HG03045 (cell line): ENCODE data around the gene HIF3A.

Experiments
- ATAC-seq: cut with Tn5 transposase; IDR thresholded peaks from one replicate; pipeline ENCODE4 v1.9.1; 2021; ENCODE audit warnings: mild to moderate bottlenecking, moderate library complexity; ENCODE audit not compliant: unreplicated experiment

The HIF3A gene

DNA sequence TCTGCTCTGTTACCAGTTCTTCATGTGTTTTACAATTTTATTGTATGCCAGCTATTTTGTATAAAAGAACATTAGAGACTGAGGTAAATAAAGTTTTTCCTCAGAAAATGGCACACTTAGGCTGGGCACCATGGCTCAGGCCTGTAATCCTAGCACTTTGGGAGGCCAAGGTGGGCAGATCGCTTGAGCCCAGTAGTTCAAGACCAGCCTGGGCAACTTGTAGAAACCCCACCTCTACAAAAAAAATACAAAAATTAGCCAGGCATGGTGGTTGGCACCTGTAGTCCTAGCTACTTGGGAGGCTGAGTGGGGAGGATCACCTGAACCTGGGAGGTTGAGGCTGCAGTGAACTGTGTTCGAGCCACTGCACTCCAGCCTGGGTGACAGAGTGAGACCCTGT lies 84.5 kb downstream of the HIF3A start:
- ATAC-seq, result no peak

DNA sequence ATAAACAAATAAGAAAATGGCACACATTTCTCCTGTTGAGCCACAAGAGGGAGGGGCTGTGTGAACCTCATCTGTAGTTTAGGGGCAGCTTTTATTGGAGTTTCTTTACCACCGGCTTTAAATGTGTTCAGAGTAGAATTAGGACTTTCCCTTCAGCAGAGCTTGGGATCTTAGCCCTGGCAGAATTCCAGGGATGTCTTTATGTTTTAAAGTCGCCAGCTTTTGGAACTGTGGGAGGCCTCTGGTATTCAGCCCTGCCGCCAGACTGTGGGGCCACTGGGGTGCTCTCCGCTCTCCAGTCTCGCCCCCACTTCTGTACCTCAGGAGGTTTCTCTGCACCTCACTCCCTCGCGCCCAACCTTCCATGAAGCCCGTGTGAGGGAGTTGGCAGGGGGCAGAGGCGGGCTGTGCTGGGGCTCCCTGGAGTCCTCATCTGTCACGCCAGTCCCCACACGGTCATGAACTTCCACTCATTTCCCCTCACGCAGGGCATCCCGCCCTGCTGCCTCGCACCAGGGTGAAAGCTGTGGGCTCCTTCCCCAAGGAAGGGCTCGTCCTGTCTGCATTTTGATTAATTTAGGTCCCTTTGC lies 85.0 kb downstream of the HIF3A start:
- ATAC-seq, result no peak

DNA sequence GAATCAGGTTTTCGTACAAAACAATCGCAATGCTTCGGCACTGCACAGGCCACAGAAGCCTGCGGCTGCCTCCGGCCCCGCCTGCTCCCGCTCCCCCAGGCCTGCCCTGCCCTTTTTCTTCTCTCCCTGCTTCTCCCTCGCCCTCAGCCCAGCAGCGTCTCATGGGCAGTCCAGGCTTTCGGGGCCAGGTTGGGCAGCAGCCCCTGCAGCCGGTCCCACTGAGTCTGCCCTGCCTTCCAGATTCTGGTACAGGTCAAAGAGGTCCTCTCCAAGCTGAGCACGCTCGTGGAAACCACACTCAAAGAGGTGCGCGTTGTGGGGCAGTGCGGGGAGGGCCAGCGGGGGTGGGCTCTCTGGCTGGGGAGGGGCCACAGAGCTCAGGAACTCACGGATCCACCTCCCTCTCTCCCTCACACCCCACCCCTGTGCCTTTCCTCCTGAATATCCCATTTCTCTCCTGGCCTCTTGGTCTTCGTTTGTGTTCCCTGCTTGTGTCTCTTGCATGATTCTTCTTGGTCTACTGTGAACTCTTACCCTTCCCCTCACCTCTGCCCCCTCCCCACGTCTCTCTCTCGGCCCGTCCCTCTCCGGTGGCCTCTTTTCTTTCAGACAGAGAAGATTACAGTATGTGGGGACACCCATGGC lies 86.5 kb downstream of the HIF3A start:
- no peak for ATAC-seq

DNA sequence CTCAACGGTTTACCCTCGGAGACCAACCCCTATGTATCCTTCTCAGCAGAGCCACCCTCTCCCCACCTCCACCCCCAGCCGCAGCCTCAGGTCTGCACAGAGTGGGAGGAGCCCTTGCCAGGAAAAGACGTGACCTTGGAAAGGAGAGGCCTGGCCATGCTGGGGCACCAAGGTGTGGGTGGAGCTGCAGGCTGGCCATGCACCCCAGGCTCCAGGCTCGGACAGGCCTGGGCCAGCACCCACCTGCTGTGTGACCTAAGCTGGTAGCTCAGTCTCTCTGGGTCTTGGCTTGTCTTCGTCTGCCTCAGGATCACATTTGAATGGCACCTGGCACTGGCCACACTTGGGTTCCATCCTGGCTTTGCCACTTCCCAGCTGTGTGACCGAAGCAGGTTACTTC lies 87.0 kb downstream of the HIF3A start:
- no peak for ATAC-seq

DNA sequence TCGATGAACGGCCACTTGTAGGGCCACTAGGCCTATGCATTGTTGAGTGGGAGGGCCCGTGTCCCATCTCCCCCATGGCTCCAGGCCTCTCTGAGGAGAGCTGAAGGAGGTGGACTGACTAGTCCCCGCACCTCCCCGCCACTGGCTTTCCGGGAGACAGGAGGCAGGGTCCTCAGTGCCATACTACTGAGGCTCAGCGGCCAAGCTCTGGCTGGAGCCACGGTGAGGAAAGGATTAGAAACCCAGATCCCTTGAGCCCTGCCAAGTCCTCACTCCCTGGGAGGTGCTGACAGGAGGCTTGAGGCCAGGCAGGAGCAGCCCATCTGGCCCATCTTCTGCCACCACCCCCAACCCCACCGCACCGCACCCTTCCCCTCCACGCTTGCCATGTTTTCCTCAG lies 87.6 kb downstream of the HIF3A start:
- no peak for ATAC-seq

DNA sequence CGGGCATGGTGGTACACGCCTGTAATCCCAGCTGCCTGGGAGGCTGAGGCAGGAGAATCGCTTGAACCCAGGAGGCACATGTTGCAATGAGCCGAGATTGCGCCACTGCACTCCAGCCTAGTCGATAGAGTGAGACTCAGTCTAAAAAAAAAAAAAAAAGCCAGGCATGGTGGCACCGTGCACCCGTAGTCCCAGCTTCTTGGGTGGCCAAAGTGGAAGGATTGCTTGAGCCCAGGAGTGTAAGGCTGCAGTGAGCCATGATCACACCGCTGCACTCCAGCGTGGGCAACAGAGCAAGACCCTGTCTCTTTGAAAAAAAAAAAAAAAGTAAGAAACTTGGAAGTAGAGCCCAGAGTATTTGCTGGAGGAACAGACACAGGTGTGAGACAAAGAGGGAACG lies 88.8 kb downstream of the HIF3A start:
- no peak for ATAC-seq

DNA sequence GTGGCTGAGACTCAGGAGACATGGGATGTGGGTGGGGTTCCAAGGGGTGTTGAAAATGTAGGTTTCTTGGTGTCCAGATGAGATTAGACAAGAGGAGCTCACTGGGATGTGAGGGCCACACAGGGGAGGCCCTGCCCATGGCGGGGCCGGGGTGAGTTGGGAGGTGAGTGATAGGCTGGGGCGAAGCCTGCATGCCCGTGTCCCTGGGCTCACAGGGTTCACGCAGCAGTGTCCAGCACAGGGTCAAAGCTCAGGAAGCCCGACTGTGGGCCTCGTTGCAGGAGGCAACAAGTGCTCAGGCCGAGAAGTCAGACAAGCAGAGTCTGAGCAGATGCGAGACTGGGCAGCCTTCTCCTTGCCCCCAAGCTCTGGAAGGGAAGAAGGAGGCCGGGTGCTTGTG lies 89.3 kb downstream of the HIF3A start:
- no peak for ATAC-seq

DNA sequence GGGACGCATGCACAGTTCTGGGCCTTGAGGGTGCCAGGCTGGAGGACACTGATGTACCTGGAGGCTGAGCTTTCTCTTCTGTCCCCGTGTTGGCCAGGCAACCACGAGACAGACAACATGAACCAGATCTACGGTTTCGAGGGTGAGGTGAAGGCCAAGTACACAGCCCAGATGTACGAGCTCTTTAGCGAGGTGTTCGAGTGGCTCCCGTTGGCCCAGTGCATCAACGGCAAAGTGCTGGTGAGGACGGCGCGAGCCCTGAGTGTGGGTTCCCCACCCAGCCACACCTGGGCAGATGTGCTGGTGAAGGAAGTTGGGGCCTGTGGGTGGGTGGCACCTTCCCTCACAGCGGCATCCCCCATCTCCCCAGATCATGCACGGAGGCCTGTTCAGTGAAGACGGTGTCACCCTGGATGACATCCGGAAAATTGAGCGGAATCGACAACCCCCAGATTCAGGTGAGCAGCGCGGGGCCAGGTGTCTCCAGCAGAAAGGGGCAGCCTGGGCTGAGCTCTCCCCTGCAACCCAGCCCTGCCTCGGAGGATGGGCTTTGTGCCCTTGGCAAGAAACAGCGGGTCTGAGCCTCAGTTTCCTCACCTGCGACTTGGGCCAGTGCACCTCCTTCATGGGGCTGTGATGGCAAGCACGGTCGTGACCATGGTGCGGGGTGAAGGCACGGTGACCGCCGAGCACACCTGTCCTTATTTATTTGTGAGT lies 90.3 kb downstream of the HIF3A start:
- ATAC-seq, result no peak

DNA sequence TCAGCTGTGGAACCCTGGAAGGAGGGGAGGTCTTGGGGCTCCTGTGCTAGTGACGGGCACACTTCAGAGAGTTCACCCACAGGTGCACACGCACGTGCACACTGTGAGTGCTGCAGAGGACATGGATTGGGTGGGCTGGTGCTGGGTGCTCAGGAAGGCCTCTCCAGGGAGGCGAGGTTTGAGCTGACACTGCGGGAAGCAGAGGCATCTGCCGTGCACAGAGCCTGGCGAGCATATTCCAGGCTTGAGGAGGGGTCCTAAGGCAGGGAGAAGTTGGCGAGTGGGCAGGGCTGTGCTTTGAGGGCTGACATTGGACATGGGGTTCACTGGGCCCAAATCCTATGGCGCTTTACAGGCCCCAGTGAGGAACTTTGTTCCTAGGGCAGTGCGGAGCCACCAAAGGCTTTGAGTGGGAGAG lies 90.9 kb downstream of the HIF3A start:
- ATAC-seq, result no peak

DNA sequence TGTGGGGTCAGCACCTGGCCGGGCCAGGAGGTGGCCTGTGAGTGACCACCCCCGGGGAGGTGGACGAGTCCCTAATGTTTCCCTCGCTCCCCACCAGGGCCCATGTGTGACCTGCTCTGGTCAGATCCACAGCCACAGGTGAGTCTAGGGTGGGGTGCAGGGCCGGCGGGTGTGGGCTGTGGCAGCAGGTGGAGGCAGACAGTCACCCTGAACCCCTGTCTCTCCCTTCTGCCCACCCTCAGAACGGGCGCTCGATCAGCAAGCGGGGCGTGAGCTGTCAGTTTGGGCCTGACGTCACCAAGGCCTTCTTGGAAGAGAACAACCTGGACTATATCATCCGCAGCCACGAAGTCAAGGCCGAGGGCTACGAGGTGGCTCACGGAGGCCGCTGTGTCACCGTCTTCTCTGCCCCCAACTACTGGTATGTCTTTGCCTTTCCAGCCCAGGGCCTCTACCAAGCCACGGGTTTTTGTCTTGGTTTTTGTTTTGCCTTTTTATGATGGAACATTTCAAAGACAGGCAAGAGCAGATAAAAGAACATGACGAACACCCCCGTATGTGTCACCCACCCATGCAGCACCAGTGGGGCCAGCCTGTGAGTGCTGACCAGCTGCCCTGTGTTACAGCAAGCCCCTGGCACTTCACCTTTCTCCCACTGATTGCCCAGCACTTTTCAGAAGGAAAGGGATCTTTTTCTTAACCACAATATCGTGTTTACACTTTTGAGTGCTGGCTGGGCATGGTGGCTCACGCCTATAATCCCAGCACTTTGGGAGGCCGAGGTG lies 91.7 kb downstream of the HIF3A start:
- ATAC-seq, result no peak

DNA sequence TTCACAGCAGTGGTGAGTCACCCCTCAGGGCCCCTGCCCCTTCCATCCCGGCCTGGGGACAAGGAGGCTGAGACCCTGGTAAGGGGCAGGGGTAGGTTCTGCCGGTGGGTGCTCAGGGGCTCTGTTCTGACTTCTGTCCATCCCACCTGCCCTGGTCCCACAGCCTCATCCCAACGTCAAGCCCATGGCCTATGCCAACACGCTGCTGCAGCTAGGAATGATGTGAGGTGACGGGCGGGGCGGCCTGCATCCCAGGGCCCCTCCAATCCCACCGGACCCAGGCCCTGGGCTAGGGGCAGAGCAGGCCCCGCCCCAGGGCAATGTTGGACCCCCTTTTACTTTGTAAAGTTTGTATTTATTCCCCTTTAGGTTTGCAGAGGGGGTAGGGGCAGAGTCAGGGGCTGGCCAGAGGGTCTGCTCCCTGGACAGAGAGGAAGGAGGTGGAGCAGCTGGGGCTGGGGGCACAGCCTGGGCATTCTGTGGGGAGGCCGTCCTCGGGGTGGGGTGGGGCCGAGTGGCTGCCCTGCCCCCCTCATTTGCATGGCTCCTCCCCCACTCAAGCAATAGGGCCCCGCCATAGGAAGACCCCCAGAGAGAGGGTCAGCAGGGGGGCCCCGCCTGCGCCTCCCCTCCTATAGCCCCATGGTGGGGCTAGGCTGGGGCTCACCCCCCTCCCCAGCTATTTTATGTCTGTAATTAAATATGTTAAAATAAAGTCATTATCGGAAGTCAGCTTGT lies 93.4 kb downstream of the HIF3A start:
- no peak for ATAC-seq

DNA sequence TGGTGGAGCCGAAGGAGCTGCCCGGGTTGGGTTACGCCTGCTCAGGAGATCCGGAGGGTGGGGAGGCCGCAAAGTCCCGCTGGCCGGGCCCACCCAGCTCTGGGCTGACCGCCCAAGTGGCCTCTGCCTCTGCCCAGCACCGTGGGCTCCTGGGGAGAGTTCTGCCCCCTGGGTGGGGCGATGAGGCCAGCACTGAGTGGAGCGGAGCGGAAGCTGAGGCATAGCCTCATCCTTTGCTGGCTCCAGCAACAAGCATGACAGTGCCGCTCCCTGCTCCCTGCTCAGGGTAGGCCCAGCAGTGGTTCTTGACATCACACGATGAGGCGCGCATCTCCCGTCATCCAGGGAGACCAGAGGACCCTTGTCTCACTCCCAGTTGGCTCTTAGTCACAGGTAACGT lies 94.0 kb downstream of the HIF3A start:
- no peak for ATAC-seq

DNA sequence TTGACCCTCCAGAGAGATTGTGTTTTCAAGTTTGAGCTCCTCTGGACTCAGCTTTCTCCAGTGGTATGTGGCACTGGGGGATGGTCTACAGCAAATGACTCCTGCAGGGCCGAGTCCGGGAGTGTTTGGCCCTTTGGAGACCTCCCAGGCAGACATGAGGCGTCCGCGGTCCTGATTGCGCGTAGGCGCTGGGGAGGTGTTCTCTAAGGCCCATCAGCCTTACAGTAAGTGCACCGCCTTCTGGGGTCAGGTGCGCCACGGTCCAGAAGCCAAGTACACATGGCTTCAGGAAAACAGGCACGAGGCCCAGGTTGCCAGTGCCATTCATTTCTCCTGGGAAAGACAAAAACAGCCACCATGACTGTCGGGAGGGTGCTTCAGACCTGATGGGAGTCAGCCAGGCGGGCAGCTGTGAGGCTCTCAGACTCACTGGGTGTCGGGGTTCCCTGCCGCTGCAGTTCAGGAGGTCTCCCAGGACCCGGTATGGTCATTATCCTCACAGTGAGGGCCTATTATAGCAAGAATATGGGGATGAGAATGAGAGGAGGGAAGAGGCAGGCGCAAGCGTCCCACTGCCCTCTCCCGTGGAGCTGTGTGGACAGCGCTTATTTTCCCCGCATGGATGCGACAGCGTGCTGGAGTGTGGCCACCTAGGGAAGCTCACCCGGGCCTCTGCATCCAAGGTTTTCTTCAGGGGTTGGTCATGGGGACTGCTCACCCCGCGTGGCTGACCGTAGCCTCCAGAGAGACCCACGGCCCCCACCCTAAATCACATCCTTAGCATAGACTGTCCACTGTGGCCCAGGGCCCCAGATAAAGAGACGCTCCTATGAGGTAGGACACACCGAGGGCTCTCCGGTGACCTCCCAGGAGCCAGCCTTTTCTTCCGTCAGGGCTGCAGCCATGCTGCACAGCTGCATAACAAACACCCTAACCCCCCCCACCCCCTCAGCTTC lies 94.7 kb downstream of the HIF3A start:
- no peak for ATAC-seq

DNA sequence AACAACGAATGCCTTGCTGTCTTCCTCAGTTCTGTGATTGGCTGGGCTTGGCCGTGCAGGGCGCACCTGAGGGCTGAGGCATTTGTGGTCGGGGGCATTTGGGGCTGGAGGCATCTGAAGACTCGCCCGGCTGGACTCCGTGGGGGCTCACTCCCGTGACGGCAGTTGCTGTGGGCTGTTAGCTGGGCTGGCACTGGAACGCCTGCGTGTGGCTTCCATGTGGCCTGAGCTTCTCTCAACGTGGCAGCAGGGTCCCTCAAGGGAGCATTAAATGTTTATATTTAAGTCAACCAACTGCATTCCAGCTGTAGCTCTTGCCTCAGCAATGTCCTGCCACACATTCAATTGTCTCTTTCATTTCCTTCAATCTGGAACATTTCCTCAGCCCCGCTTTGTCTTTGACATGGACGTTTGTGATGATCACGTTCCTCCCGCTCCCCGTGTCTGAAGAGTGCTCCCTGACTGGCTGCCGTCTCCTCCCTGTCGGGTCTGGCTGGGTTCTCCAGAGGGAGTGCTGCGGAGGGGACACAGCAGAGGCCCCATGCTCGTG lies 95.5 kb downstream of the HIF3A start:
- no peak for ATAC-seq

DNA sequence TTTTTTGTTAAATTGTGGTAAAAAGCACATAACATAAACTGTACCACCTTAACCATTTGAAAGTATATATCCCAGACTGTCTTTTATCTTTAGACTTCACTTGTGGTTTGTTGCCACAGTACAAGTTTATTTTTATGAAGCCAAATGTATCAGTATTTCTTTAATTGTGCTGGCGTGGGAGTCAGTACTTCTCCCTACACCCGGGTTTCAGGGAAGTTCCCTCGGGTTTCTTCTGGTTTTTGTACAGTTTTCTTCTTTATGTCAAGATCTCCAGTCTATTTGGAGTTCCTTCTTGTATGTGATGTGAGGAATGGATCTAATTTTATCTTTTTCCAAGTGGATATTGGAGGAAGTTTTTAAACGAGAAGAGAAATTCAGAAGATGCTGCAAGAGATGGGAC lies 96.0 kb downstream of the HIF3A start:
- ATAC-seq, result no peak
